ENCODE measurements around the gene KRT72. TPM values are rescaled to one million over a fixed set of nuclear protein-coding genes. Genes with fewer than 3 reads are reported as not detected.

KRT72 gene
- total and polyA plus RNA-seq, 2 of the 13 experiments (the other 11 are each of a cell fraction or from before 2014, with no cell fraction given), result not detected

DNA sequence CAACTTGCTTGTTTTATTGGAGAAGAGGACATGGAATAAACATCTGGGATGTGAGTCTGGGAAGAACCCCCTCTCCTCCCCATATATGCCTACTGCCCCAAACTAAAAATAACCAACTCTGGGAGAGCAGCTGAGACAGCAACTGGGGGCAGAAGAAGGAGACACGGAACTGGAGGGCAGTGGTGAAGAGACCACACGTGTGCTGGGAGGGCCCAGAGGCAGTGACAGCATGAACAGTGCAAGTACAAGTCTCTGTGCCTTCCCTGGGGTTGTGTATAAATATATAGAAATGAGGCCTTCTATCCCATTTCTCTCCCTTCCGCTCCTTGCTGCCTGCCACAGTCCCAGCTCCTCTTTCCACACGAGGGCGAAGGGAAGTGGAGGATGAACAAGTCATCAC is 21.1 kb upstream of the KRT72 start:
- in situ Hi-C loops (cut with HindIII; ENCODE audit: extremely low pct_ligation_motif_present, low pct_unique_long_range_greater_than_20kb) (no loop called here), intact Hi-C loops (cut with micrococcal nuclease; ENCODE audit: unreplicated experiment) (no loop called here)
- ChIA-PET POLR2A (no interaction called here), CTCF (ENCODE audit: low intra/inter-chr PET ratio, low total read pairs) (no interaction called here)
- WGBS (ENCODE audit: low lambda C conversion rate), result 9% methylated on average over 5 of the region's 5 CpGs
- Histone ChIP-seq H2AFZ (ENCODE audit: low read length) (no peak overlapping the region), H3K27me3 (ENCODE audit: control insufficient read depth in 1 of 2, insufficient read depth in 2 of 2, low read length in 2 of 2) (peaks cover 3 to 23% of the 10 kb centered on the region in 2 experiments; a peak in 3 of 5 replicates), H3K4me2 (ENCODE audit: low read depth, low read length) (no peak overlapping the region), H3K79me2 (ENCODE audit: insufficient read depth, low read length) (no peaks in the 10 kb centered on the region), H3K4me3 (replicated peaks in 1 of 3; ENCODE audit: insufficient read depth in 1 of 3, low read depth in 2 of 3, low read length in 3 of 3) (no peak overlapping the region), H4K20me1 (ENCODE audit: insufficient read depth, low read length) (no peaks in the 10 kb centered on the region), H3K9ac (ENCODE audit: insufficient read depth, low read depth, low read length) (no peak overlapping the region), H3K27ac (ENCODE audit: extremely low read length, insufficient read depth, low read length) (no peak overlapping the region), H3K36me3 (replicated peaks in 1 of 2; ENCODE audit: control insufficient read depth in 1 of 2, insufficient read depth in 2 of 2, low read length in 2 of 2) (no peaks in the 10 kb centered on the region), H3K9me3 (ENCODE audit: low read length) (no peaks in the 10 kb centered on the region), H3K4me1 (ENCODE audit: insufficient read depth, low read length) (no peaks in the 10 kb centered on the region)
- FAIRE-seq (no peak), ATAC-seq (no peak), DNase-seq (ENCODE audit: low spot score) (no peak)
- no TSS peak for BruUV-seq (replicated peaks)
- TF ChIP-seq RELA (CRISPR knock-in tag; IDR thresholded peaks at IDR 0.05) (no peak), SOX5 (CRISPR knock-in tag; IDR thresholded peaks at IDR 0.05; ENCODE audit: borderline replicate concordance) (no peak), FOXA3 (CRISPR knock-in tag; IDR thresholded peaks at IDR 0.05) (no peak), ERF (CRISPR knock-in tag; IDR thresholded peaks at IDR 0.05) (no peak), NFIB (CRISPR knock-in tag; IDR thresholded peaks at IDR 0.05; ENCODE audit: borderline replicate concordance) (no peak), NR2F1 (CRISPR knock-in tag; IDR thresholded peaks at IDR 0.05) (no peak), ZNF260 (CRISPR knock-in tag; IDR thresholded peaks at IDR 0.05; ENCODE audit: borderline replicate concordance, low read depth) (no peak), SMAD1 (CRISPR knock-in tag; IDR thresholded peaks at IDR 0.05; ENCODE audit: borderline replicate concordance, low read depth) (no peak), MED13 (CRISPR knock-in tag; IDR thresholded peaks at IDR 0.05) (no peak)
- TF ChIP-seq, protein P1, sequence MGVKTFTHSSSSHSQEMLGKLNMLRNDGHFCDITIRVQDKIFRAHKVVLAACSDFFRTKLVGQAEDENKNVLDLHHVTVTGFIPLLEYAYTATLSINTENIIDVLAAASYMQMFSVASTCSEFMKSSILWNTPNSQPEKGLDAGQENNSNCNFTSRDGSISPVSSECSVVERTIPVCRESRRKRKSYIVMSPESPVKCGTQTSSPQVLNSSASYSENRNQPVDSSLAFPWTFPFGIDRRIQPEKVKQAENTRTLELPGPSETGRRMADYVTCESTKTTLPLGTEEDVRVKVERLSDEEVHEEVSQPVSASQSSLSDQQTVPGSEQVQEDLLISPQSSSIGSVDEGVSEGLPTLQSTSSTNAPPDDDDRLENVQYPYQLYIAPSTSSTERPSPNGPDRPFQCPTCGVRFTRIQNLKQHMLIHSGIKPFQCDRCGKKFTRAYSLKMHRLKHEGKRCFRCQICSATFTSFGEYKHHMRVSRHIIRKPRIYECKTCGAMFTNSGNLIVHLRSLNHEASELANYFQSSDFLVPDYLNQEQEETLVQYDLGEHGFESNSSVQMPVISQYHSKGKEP (CRISPR knock-in tag; IDR thresholded peaks at IDR 0.05), result no peak
